B cell (primary cell): ENCODE results near the gene HDDC3. TPM values are rescaled to one million over a fixed set of nuclear protein-coding genes. Genes with fewer than 3 reads are reported as not detected.

Experiments
- ATAC-seq: fragments of 200-7000 bp; cut with Tn5 transposase; one replicate; pipeline ENCODE4 v1.10.0; 2021; ENCODE audit warnings: low read depth, mild to moderate bottlenecking, moderate number of reproducible peaks, moderate library complexity
- CTCF ChIA-PET: fragments of 350-600 bp; sonication (Branson Sonifier 250); formaldehyde crosslinking; loops from one replicate; lab custom pipeline; 2021; ENCODE audit warnings: antibody characterized with exemption, inconsistent platforms; lab: Charles Lee
- POLR2A ChIA-PET: fragments of 350-600 bp; sonication (Branson Sonifier 250); formaldehyde crosslinking; loops from one replicate; lab custom pipeline; 2021; ENCODE audit warnings: antibody characterized with exemption; lab: Charles Lee
- DNase-seq: peaks from one replicate; pipeline ENCODE4 v3.0.0; 2013
- H2AFZ ChIP-seq: 2 replicates; pipeline ENCODE4 v1.6.1; 2012; ENCODE audit warnings: mild to moderate bottlenecking, low read depth, low read length; ENCODE audit not compliant: insufficient read depth, poor library complexity, severe bottlenecking
- H3K27ac ChIP-seq, 2 donors: 1 replicate in 1 of 2; 2 replicates in 1 of 2; pipeline ENCODE4 v1.5.1; 2012 to 2013; ENCODE audit warnings: low read length in 2 of 2, mild to moderate bottlenecking in 2 of 2, moderate library complexity in 1 of 2
- H3K27me3 ChIP-seq, 4 experiments: fragments of 200-600 bp in 1 of 4; sonication (generic) in 1 of 4; replicated peaks in 1 of 4; 1 replicate in 2 of 4; 2 replicates in 2 of 4; pipeline versions ENCODE4 v1.6.1 to v1.7.0; 2013 to 2016; ENCODE audit warnings: low read length in 3 of 4, mild to moderate bottlenecking in 2 of 4, mixed read lengths in 1 of 4, moderate library complexity in 1 of 4; ENCODE audit not compliant: insufficient read depth in 4 of 4, control insufficient read depth in 3 of 4; ENCODE audit errors: control extremely low read depth in 1 of 4
- H3K36me3 ChIP-seq, 2 experiments: replicated peaks in 1 of 2; 1 replicate in 1 of 2; 2 replicates in 1 of 2; pipeline versions ENCODE4 v1.6.1 to v1.7.1; 2013; ENCODE audit warnings: low read length in 1 of 2; ENCODE audit not compliant: insufficient read depth in 2 of 2, control insufficient read depth in 1 of 2; ENCODE audit errors: control extremely low read depth in 1 of 2, extremely low read depth in 1 of 2
- H3K4me1 ChIP-seq, 2 donors: fragments of 200-600 bp in 1 of 2; sonication (generic) in 1 of 2; 1 replicate in 1 of 2; 2 replicates in 1 of 2; pipeline versions ENCODE4 v1.5.1 to v1.6.1; 2013 to 2017; ENCODE audit warnings: low read length in 2 of 2; ENCODE audit not compliant: control insufficient read depth in 2 of 2, insufficient read depth in 2 of 2
- H3K4me2 ChIP-seq: replicated peaks from 2 replicates; pipeline ENCODE3; 2012; ENCODE audit warnings: mild to moderate bottlenecking, low read depth, low read length; ENCODE audit not compliant: poor library complexity, severe bottlenecking
- H3K4me3 ChIP-seq, 5 experiments: fragments of 200-600 bp in 1 of 5; sonication (generic) in 1 of 5; 1 replicate in 3 of 5; 2 replicates in 2 of 5; pipeline versions ENCODE4 v1.5.1 to v1.7.0; 2011 to 2016; ENCODE audit warnings: low read length in 4 of 5, mild to moderate bottlenecking in 4 of 5, low read depth in 2 of 5, control low read depth in 1 of 5, moderate library complexity in 1 of 5; ENCODE audit not compliant: insufficient read depth in 1 of 5; ENCODE audit errors: control extremely low read depth in 1 of 5, extremely low read depth in 1 of 5
- H3K79me2 ChIP-seq: fragments of 200-600 bp; sonication (generic); one replicate; pipeline ENCODE4 v1.6.0; 2016; ENCODE audit warnings: low read length; ENCODE audit not compliant: control insufficient read depth, insufficient read depth
- H3K9ac ChIP-seq: fragments of 200-600 bp; sonication (generic); 2 replicates; pipeline ENCODE4 v1.6.1; 2017; ENCODE audit warnings: mild to moderate bottlenecking, low read length, moderate library complexity
- H3K9me3 ChIP-seq, 3 donors: one replicate each; pipeline versions ENCODE4 v1.6.1 to v1.7.1; 2013; ENCODE audit warnings: low read length in 2 of 3; ENCODE audit not compliant: control insufficient read depth in 2 of 3, insufficient read depth in 1 of 3; ENCODE audit errors: control extremely low read depth in 1 of 3
- H4K20me1 ChIP-seq: 2 replicates; pipeline ENCODE4 v1.6.0; 2012; ENCODE audit warnings: mild to moderate bottlenecking, low read length; ENCODE audit not compliant: insufficient read depth, control insufficient read depth, poor library complexity, severe bottlenecking
- H3K27ac Mint-ChIP-seq: one replicate; pipeline ENCODE4 v1.8.0; 2021; ENCODE audit warnings: mixed read lengths
- H3K27me3 Mint-ChIP-seq: one replicate; pipeline ENCODE4 v1.8.0; 2021; ENCODE audit warnings: mixed read lengths
- H3K4me1 Mint-ChIP-seq: one replicate; pipeline ENCODE4 v1.8.0; 2021; ENCODE audit warnings: mixed read lengths
- H3K4me3 Mint-ChIP-seq: one replicate; pipeline ENCODE4 v1.8.0; 2021; ENCODE audit warnings: mixed read lengths
- H3K9me3 Mint-ChIP-seq: one replicate; pipeline ENCODE4 v1.8.0; 2022; ENCODE audit warnings: mixed read lengths; ENCODE audit not compliant: insufficient read depth
- CTCF ChIP-seq: fragments of 200-600 bp; IDR thresholded peaks from one replicate; pipeline ENCODE4 v1.8.0; 2022; ENCODE audit warnings: antibody characterized with exemption, mild to moderate bottlenecking
- EZH2 ChIP-seq: IDR thresholded peaks from 2 replicates; pipeline ENCODE4 v1.6.1; 2012; ENCODE audit warnings: borderline replicate concordance, low read depth, mild to moderate bottlenecking, moderate library complexity, low read length; ENCODE audit not compliant: insufficient read depth, poor library complexity, severe bottlenecking
- WGBS: methylation state at CpG from one replicate; pipeline ENCODE4 v1.1.5; 2013; ENCODE audit warnings: missing lambda C conversion rate; ENCODE audit not compliant: insufficient coverage; 5-methylcytosine and 5-hydroxymethylcytosine counted together
- intact Hi-C: fragments of 100-400 bp; cut with micrococcal nuclease; formaldehyde crosslinking; loops from one replicate; pipeline ENCODE4 v1.10.0; 2022
- polyA plus RNA-seq: library from polyadenylated mRNA; depleted of rRNA; stranded (reverse); fragments of >200 nt; gene quantifications from 2 replicates; pipeline ENCODE4 v1.2.3, GENCODE V29; 2012
- total RNA-seq, 2 donors: library from RNA; stranded (reverse); fragments of 120-200 nt in 1 of 2; gene quantifications; 1 replicate in 1 of 2; 2 replicates in 1 of 2; pipeline versions ENCODE4 v1.2.3 to v1.2.4, GENCODE V29; 2013 to 2022

Gene HDDC3
- total and polyA plus RNA-seq, 2 donors (not counting 1 experiment from before 2014, with no cell fraction given) = 23.9 to 26.8 TPM

GRCh38 chr15:90959028-90959595 is 26.8 kb upstream of the HDDC3 start:
- no peak overlapping the region for H2AFZ ChIP-seq
- 91% methylated on average over 4 of the region's 8 CpGs for WGBS
- H3K9me3 Mint-ChIP-seq = no peaks in the 10 kb centered on the region
- H3K27ac ChIP-seq = no peak overlapping the region
- no peak overlapping the region for H3K4me3 ChIP-seq
- H3K27me3 ChIP-seq = no peaks in the 10 kb centered on the region
- no peaks in the 10 kb centered on the region for H3K9me3 ChIP-seq
- peaks cover 0 to 28% of the 10 kb centered on the region in 2 experiments for H3K36me3 ChIP-seq
- ATAC-seq = no peak
- peaks cover 16 to 22% of the 10 kb centered on the region in 2 donors for H3K4me1 ChIP-seq
- ChIA-PET POLR2A (interaction anchor here (0.7 kb wide), 1 partner anchor 343 kb away, joined by 4 read pairs; no protein-coding TSS in a partner anchor), CTCF (interaction anchor here (0.6 to 8.7 kb wide), 7 partner anchors 10 to 182 kb away, joined by 3 to 118 read pairs (median 5); partner anchors contain the start of genes HDDC3 and UNC45A)
- H3K9ac ChIP-seq = no peak overlapping the region
- intact Hi-C loops = loop anchor here (5.0 kb wide), 1 partner anchor 63 kb away; the partner anchor contains the start of gene VPS33B
- no peak overlapping the region for H3K27ac Mint-ChIP-seq
- H3K4me2 ChIP-seq = no peak overlapping the region
- H3K79me2 ChIP-seq = peaks cover 13% of the 10 kb centered on the region
- H3K4me1 Mint-ChIP-seq = peaks cover 19% of the 10 kb centered on the region
- no peak overlapping the region for H3K4me3 Mint-ChIP-seq
- H3K27me3 Mint-ChIP-seq = no peaks in the 10 kb centered on the region
- TF ChIP-seq CTCF (no peak), EZH2 (no peak)
- no peak for DNase-seq
- peaks cover 12% of the 10 kb centered on the region for H4K20me1 ChIP-seq

GRCh38 chr15:90957791-90958190 is 25.4 kb upstream of the HDDC3 start:
- ChIA-PET CTCF (interaction anchor here (1.4 to 8.7 kb wide), 11 partner anchors 11 to 315 kb away, joined by 3 to 118 read pairs (median 27); partner anchors contain the start of genes HDDC3, UNC45A and VPS33B), POLR2A (interaction anchor here (0.5 to 0.7 kb wide), 2 partner anchors 75 to 1984 kb away, joined by 3 to 5 read pairs; no protein-coding TSS in a partner anchor)
- Mint-ChIP-seq H3K27me3 (no peaks in the 10 kb centered on the region), H3K4me3 (peak overlapping the region; percentile 75), H3K4me1 (peaks cover 21% of the 10 kb centered on the region), H3K9me3 (no peaks in the 10 kb centered on the region), H3K27ac (peak overlapping the region; percentile 56)
- Histone ChIP-seq H3K79me2 (peaks cover 13% of the 10 kb centered on the region), H2AFZ (no peak overlapping the region), H3K36me3 (peaks cover 0 to 26% of the 10 kb centered on the region in 2 experiments), H3K9ac (no peak overlapping the region), H3K4me3 (no peak overlapping the region), H4K20me1 (peaks cover 12% of the 10 kb centered on the region), H3K4me1 (peaks cover 16 to 24% of the 10 kb centered on the region in 2 donors), H3K9me3 (no peaks in the 10 kb centered on the region), H3K27ac (no peak overlapping the region), H3K27me3 (no peaks in the 10 kb centered on the region), H3K4me2 (no peak overlapping the region)
- DNase-seq = no peak
- TF ChIP-seq CTCF = no peak
- intact Hi-C loops = loop anchor here (2.0 to 5.0 kb wide), 2 partner anchors 65 to 313 kb away; partner anchors contain the start of gene VPS33B
- ATAC-seq = no peak
- WGBS = 95% methylated on average over 4 of the region's 6 CpGs
